BLaER1 (cell line): ENCODE results near the gene CCK.
A peak's percentile ranks its signal among the peaks of the same experiment; 100 is the strongest.

Source experiments
- H3K27ac ChIP-seq: shearing (Covaris generic); formaldehyde crosslinking; 2 replicates; pipeline ENCODE4 v1.8.1; 2022
- H3K27me3 ChIP-seq: shearing (Covaris generic); formaldehyde crosslinking; 2 replicates; pipeline ENCODE4 v1.8.1; 2022
- H3K36me3 ChIP-seq: shearing (Covaris generic); formaldehyde crosslinking; 2 replicates; pipeline ENCODE4 v1.8.1; 2022
- H3K4me1 ChIP-seq: shearing (Covaris generic); formaldehyde crosslinking; 2 replicates; pipeline ENCODE4 v1.8.1; 2022
- H3K4me2 ChIP-seq: shearing (Covaris generic); formaldehyde crosslinking; 2 replicates; pipeline ENCODE4 v1.8.1; 2022
- H3K4me3 ChIP-seq: shearing (Covaris generic); formaldehyde crosslinking; 2 replicates; pipeline ENCODE4 v1.8.1; 2022
- H3K9ac ChIP-seq: shearing (Covaris generic); formaldehyde crosslinking; 2 replicates; pipeline ENCODE4 v1.8.1; 2022
- H3K9me3 ChIP-seq: shearing (Covaris generic); formaldehyde crosslinking; 2 replicates; pipeline ENCODE4 v1.8.1; 2022
- H4K20me1 ChIP-seq: shearing (Covaris generic); formaldehyde crosslinking; 2 replicates; pipeline ENCODE4 v1.8.1; 2022
- Cebpa-rat ChIP-seq: shearing (Covaris generic); IDR thresholded peaks from 2 replicates; pipeline ENCODE4 v1.8.1; 2022

CCK gene

DNA sequence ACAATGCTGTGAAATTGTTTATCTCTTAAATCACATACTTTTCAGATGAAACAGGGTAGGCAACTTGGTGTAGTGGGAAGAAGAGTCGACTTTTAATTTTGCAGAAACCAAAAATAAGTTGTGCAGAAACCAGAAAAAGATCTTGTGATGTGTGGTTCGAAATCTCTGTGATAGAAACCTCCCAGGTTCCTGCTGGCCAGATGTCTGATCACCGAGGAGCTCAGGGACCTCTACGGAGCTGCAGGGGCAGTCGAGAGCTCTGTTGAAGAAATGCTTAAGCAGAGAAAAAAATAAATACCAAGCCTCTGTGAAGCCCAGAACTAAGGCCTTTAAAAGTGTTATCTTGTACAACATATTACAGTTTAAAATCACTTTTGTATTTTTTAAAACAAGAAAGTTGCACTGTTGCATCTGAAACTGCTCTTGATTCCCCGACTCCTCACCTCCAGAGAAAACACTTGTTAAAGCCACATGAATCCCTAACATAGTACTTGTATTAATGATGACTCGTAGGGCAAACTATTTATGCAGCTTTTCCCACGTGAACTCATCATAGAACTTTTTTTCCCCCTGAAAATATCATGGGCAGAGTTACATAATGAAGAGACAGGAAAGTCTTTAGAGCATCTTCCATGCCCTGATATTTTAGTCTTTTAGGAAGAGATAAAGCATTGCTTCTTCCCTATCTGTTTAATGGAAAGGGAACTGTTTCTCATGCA, 51.3 kb downstream of the CCK start:
- TF ChIP-seq Cebpa-rat: no peak
- peaks cover 53% of the 10 kb centered on the region for H3K36me3 ChIP-seq
- H3K4me1 ChIP-seq: peaks cover 63% of the 10 kb centered on the region
- peak overlapping the region; percentile 56 for H3K27ac ChIP-seq
- peaks cover 57% of the 10 kb centered on the region for H4K20me1 ChIP-seq
- H3K27me3 ChIP-seq: no peaks in the 10 kb centered on the region
- no peaks in the 10 kb centered on the region for H3K9me3 ChIP-seq
- peak overlapping the region; percentile 84 for H3K4me2 ChIP-seq
- H3K9ac ChIP-seq: 0 out of 2 replicates have a peak overlapping the region, but pooled peaks have one; percentile 47
- H3K4me3 ChIP-seq: no peak overlapping the region

DNA sequence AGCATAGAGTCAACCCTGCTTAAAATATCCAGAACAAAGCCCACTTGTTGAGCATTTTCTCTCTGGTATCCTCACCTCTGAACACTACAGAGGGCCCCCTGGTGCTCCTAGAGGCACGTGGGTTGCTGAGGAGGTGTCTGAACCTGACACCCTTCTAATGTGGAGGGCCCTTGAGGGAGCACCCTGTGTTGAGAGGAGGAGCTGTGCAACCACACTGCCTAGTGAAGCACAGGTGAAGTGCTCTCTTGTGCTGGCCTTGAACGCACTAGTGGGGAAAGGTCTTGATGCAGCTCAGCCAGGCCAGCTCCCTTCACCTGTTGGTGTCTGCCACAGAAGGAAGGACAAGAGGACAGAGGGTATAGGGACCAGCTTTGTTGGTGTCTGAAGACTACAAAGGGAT, 51.9 kb downstream of the CCK start:
- TF ChIP-seq Cebpa-rat: no peak
- Histone ChIP-seq H3K9ac (0 out of 2 replicates have a peak overlapping the region, but pooled peaks have one; percentile 47), H3K27ac (peak overlapping the region; percentile 56)

DNA sequence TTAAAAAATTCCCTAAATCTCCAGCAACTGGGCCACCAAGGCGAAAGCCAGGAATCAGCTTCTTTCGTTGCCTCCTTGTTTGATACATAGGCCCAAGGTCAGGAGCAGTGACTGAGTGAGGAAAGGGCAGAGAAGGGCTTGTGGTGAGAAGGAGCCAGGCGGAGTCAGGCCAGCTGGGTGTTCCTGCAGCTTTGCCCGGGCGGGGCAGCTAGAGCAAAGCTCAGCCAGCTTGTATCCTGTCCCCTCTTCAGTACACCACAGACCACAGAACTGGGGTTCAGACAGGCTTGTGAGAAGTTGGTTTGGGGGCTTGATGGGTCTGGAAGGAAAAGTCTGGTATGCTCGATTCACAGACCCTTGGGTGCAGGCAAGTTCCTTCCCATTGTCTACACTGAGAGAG, 52.6 kb downstream of the CCK start:
- Histone ChIP-seq H3K27ac (peak overlapping the region; percentile 56), H3K9ac (0 out of 2 replicates have a peak overlapping the region, but pooled peaks have one; percentile 47), H3K9me3 (no peaks in the 10 kb centered on the region; the same call in 1 of the 2 replicates), H3K4me1 (peaks cover 63% of the 10 kb centered on the region), H3K4me2 (peak overlapping the region; percentile 84), H3K4me3 (no peak overlapping the region), H3K27me3 (no peaks in the 10 kb centered on the region), H3K36me3 (peaks cover 56% of the 10 kb centered on the region), H4K20me1 (peaks cover 62% of the 10 kb centered on the region)
- TF ChIP-seq Cebpa-rat: no peak

More for the DNA sequence above, 51.9 kb downstream of the CCK start:
- peak overlapping the region; percentile 84 for H3K4me2 ChIP-seq
- 0 out of 2 replicates have a peak overlapping the region, but pooled peaks have one; percentile 2 for H3K4me3 ChIP-seq
- peaks cover 57% of the 10 kb centered on the region for H4K20me1 ChIP-seq
- no peaks in the 10 kb centered on the region for H3K27me3 ChIP-seq
- peaks cover 55% of the 10 kb centered on the region for H3K36me3 ChIP-seq
- peaks cover 63% of the 10 kb centered on the region for H3K4me1 ChIP-seq
- no peaks in the 10 kb centered on the region for H3K9me3 ChIP-seq

DNA sequence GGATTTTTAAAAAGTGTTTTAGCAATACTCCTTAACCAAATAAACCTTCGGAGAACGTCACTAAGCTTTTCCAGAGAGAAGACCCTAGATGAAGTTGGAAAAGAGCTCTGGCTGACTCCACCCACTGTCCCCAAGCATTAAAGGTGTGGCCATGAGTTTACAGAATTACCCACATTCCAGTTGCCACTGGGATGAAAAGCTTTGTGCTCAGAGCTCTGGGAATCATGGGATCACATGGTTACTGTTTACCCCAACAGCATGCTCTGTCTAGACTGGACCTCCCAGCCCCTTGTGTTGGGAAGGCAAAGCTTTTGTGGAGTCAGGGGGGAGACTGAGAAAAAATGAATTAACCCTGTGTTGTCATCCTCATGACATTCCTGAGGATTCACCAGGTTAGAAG, 55.3 kb downstream of the CCK start:
- H3K36me3 ChIP-seq: peaks cover 72% of the 10 kb centered on the region
- peaks cover 75% of the 10 kb centered on the region for H4K20me1 ChIP-seq
- H3K4me2 ChIP-seq: no peak overlapping the region
- TF ChIP-seq Cebpa-rat: no peak
- H3K4me1 ChIP-seq: peaks cover 61% of the 10 kb centered on the region
- no peak overlapping the region for H3K27ac ChIP-seq
- no peaks in the 10 kb centered on the region; the same call in 1 of the 2 replicates for H3K9me3 ChIP-seq
- no peak overlapping the region for H3K9ac ChIP-seq
- no peaks in the 10 kb centered on the region for H3K27me3 ChIP-seq
- no peak overlapping the region for H3K4me3 ChIP-seq

DNA sequence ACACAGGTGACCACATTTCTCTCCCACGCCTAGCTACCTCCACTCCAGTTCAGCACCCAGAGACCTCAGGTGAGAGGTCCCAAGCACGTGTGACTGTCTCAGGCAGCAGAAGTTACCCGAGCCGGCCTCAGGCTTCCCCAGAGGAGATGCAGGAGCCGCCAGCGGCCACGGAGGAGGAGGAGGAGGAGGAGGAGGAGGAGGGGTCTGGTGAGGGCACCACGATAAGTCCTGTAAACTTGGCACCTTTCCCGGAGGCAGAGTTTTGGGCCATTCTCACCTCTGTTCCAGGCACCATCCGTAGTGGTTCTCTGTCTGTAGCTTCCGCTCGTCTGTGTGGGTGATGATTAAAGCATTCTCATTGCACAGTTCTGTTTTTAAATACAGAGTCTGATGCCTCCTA, 56.1 kb downstream of the CCK start:
- peaks cover 60% of the 10 kb centered on the region for H3K4me1 ChIP-seq
- peaks cover 75% of the 10 kb centered on the region for H4K20me1 ChIP-seq
- no peaks in the 10 kb centered on the region for H3K27me3 ChIP-seq
- no peaks in the 10 kb centered on the region; the same call in 1 of the 2 replicates for H3K9me3 ChIP-seq
- H3K9ac ChIP-seq: no peak overlapping the region
- H3K36me3 ChIP-seq: peaks cover 74% of the 10 kb centered on the region
- no peak overlapping the region for H3K4me3 ChIP-seq
- no peak for TF ChIP-seq Cebpa-rat
- no peak overlapping the region for H3K27ac ChIP-seq
- no peak overlapping the region for H3K4me2 ChIP-seq
